ENCODE measurements around the gene ATAT1.

- TF ChIP-seq CTCF (conservative IDR thresholded peaks at IDR 0.05) (no peak), EZH2 (IDR thresholded peaks at IDR 0.05; ENCODE audit: low read depth) (no peak)
Observed at GRCh38 chr6:30684386-30685156, 57.9 kb downstream of the ATAT1 start.
